HepG2 (cell line): ENCODE measurements around the gene KDM1B. TPM values are rescaled to one million over a fixed set of nuclear protein-coding genes. Genes with fewer than 3 reads are reported as not detected.

Source experiments
- FIP1L1 ChIP-seq: fragments of 200-400 bp; formaldehyde crosslinking; IDR thresholded peaks from 2 replicates; pipeline ENCODE4 v1.6.1; 2018; ENCODE audit warnings: low read depth, mild to moderate bottlenecking, low read length, moderate library complexity, borderline replicate concordance; ENCODE audit not compliant: insufficient read depth
- FOXP1 ChIP-seq, 2 experiments: fragments of 450-650 bp in 1 of 2; IDR thresholded peaks; 2 replicates each; pipeline ENCODE4 v1.6.1; 2017 to 2018; ENCODE audit warnings: antibody characterized with exemption in 1 of 2
- GATAD1 ChIP-seq: IDR thresholded peaks from 2 replicates; pipeline ENCODE4 v1.6.1; 2016; ENCODE audit warnings: missing genetic modification reagents, missing compliant biosample characterization
- HES4 ChIP-seq: sonication (generic); formaldehyde crosslinking; IDR thresholded peaks from 2 replicates; pipeline ENCODE4 v1.9.0; 2021; ENCODE audit warnings: mild to moderate bottlenecking, missing genetic modification reagents, borderline replicate concordance
- HHEX ChIP-seq: IDR thresholded peaks from 2 replicates; pipeline ENCODE4 v1.6.1; 2016; ENCODE audit warnings: control low read depth
- MNT ChIP-seq: fragments of 450-650 bp; IDR thresholded peaks from 2 replicates; pipeline ENCODE4 v1.6.1; 2016
- MZF1 ChIP-seq: sonication (generic); formaldehyde crosslinking; IDR thresholded peaks from 2 replicates; pipeline ENCODE4 v1.8.1; 2023; ENCODE audit warnings: mild to moderate bottlenecking, missing genetic modification reagents, borderline replicate concordance
- POLR2AphosphoS5 ChIP-seq: IDR thresholded peaks from 2 replicates; pipeline ENCODE4 v1.6.1; 2012; ENCODE audit warnings: low read depth, low read length
- SPEN ChIP-seq: sonication (generic); formaldehyde crosslinking; IDR thresholded peaks from 2 replicates; pipeline ENCODE4 v1.5.1; 2020; ENCODE audit warnings: low read depth, mild to moderate bottlenecking, missing genetic modification reagents
- STAT6 ChIP-seq: sonication (generic); formaldehyde crosslinking; IDR thresholded peaks from 2 replicates; pipeline ENCODE4 v1.4.0; 2020; ENCODE audit warnings: missing genetic modification reagents, mild to moderate bottlenecking, borderline replicate concordance
- ZBTB10 ChIP-seq: sonication (generic); formaldehyde crosslinking; IDR thresholded peaks from 2 replicates; pipeline ENCODE4 v1.4.0; 2020; ENCODE audit warnings: missing genetic modification reagents, borderline replicate concordance
- ZBTB8A ChIP-seq: sonication (generic); formaldehyde crosslinking; IDR thresholded peaks from 2 replicates; pipeline ENCODE4 v1.4.0; 2020; ENCODE audit warnings: mild to moderate bottlenecking, low read depth, missing genetic modification reagents, borderline replicate concordance
- ZFAT ChIP-seq: sonication (generic); formaldehyde crosslinking; conservative IDR thresholded peaks from 2 replicates; pipeline ENCODE4 v1.8.1; 2023; ENCODE audit warnings: missing genetic modification reagents, inconsistent platforms
- ZIK1 ChIP-seq: sonication (generic); formaldehyde crosslinking; IDR thresholded peaks from 2 replicates; pipeline ENCODE4 v1.5.0; 2020; ENCODE audit warnings: mild to moderate bottlenecking, low read depth, missing genetic modification reagents, borderline replicate concordance
- ZNF44 ChIP-seq: sonication (generic); formaldehyde crosslinking; IDR thresholded peaks from 2 replicates; pipeline ENCODE4 v1.5.1; 2020; ENCODE audit warnings: mild to moderate bottlenecking, missing genetic modification reagents
- ZNF441 ChIP-seq: sonication (generic); formaldehyde crosslinking; IDR thresholded peaks from 2 replicates; pipeline ENCODE4 v1.7.0; 2021; ENCODE audit warnings: missing genetic modification reagents, borderline replicate concordance
- ZNF557 ChIP-seq: sonication (generic); formaldehyde crosslinking; IDR thresholded peaks from 2 replicates; pipeline ENCODE4 v1.4.0; 2020; ENCODE audit warnings: missing genetic modification reagents
- ZNF720 ChIP-seq: sonication (generic); formaldehyde crosslinking; IDR thresholded peaks from 2 replicates; pipeline ENCODE4 v1.4.0; 2020; ENCODE audit warnings: missing genetic modification reagents
- ZNF740 ChIP-seq: sonication (generic); formaldehyde crosslinking; IDR thresholded peaks from 2 replicates; pipeline ENCODE4 v1.4.0; 2020; ENCODE audit warnings: missing genetic modification reagents
- ZNF766 ChIP-seq: sonication (generic); formaldehyde crosslinking; IDR thresholded peaks from 2 replicates; pipeline ENCODE4 v1.5.0; 2020; ENCODE audit warnings: missing genetic modification reagents, borderline replicate concordance
- ZSCAN12 ChIP-seq: sonication (generic); formaldehyde crosslinking; IDR thresholded peaks from 2 replicates; pipeline ENCODE4 v1.9.0; 2021; ENCODE audit warnings: mild to moderate bottlenecking, missing genetic modification reagents
- ZSCAN25 ChIP-seq: sonication (generic); formaldehyde crosslinking; IDR thresholded peaks from 2 replicates; pipeline ENCODE4 v1.8.0; 2022; ENCODE audit warnings: mild to moderate bottlenecking, missing genetic modification reagents
- polyA plus RNA-seq, 8 experiments: library from polyadenylated mRNA; depleted of rRNA in 3 of 8; stranded (reverse) in 7 of 8; unstranded in 1 of 8; fragments of >200 nt; fragmentation: Illumina TruSeq in 4 of 8; extraction: Trizol in 4 of 8; gene quantifications; 2 replicates each; pipeline versions ENCODE4 v1.2.1 to v1.2.3, GENCODE V29; 2011 to 2016; ENCODE audit warnings: low read depth in 4 of 8, missing spikeins in 1 of 8, mixed read lengths in 1 of 8; ENCODE audit not compliant: insufficient read depth in 1 of 8
- total RNA-seq, 5 experiments: library from RNA; depleted of rRNA; stranded (reverse); fragments of >200 nt; fragmentation: Illumina TruSeq; extraction: Trizol; gene quantifications; 2 replicates each; pipeline ENCODE4 v1.2.3, GENCODE V29; 2016; ENCODE audit warnings: low read depth in 1 of 5

KDM1B gene
- total and polyA plus RNA-seq, 2 of the 13 experiments (the other 11 are each of a cell fraction or from before 2014, with no cell fraction given) = 9.8 to 13.2 TPM

- TF ChIP-seq POLR2AphosphoS5 (peak; percentile 38; the same call in 1 of the 2 replicates), MZF1 (CRISPR knock-in tag) (no peak), ZBTB8A (CRISPR knock-in tag) (no peak), ZIK1 (CRISPR knock-in tag) (no peak), ZNF557 (no peak), ZNF44 (CRISPR knock-in tag) (no peak), SPEN (peak; percentile 56; the same call in 1 of the 2 replicates), ZSCAN25 (CRISPR knock-in tag) (peak; percentile 27; the same call in 1 of the 2 replicates), GATAD1 (peak; percentile 45; the same call in 1 of the 2 replicates), ZNF766 (0 out of 2 replicates have a peak, but pooled peaks have one; percentile 24), HHEX (CRISPR knock-in tag) (no peak), MNT (0 out of 2 replicates have a peak, but pooled peaks have one; percentile 30), ZNF740 (CRISPR knock-in tag) (0 out of 2 replicates have a peak, but pooled peaks have one; percentile 20), FIP1L1 (0 out of 2 replicates have a peak, but pooled peaks have one; percentile 42), ZBTB10 (CRISPR knock-in tag) (no peak; the same call in 1 of the 2 replicates), ZNF720 (CRISPR knock-in tag) (no peak), FOXP1 (IDR thresholded peaks at IDR 0.05) (no peak), FOXP1 (CRISPR knock-in tag; IDR thresholded peaks at IDR 0.05) (no peak), ZFAT (no peak), HES4 (CRISPR knock-in tag) (no peak), ZSCAN12 (CRISPR knock-in tag) (0 out of 2 replicates have a peak, but pooled peaks have one; percentile 50), STAT6 (CRISPR knock-in tag) (no peak; the same call in 1 of the 2 replicates), ZNF441 (CRISPR knock-in tag) (peak; percentile 32)
Measured at GRCh38 chr6:18155150-18155863, at the start of gene KDM1B (continued).
